NCI-H146 treated with DMSO at 0.1 percent for 48 hours (cell line): ENCODE measurements around the gene TMEM175.

Experiments used
- DNase-seq: peaks from one replicate; lab custom pipeline; 2025; ENCODE audit not compliant: unreplicated experiment; lab: John Stamatoyannopoulos, UW

The TMEM175 gene

DNA sequence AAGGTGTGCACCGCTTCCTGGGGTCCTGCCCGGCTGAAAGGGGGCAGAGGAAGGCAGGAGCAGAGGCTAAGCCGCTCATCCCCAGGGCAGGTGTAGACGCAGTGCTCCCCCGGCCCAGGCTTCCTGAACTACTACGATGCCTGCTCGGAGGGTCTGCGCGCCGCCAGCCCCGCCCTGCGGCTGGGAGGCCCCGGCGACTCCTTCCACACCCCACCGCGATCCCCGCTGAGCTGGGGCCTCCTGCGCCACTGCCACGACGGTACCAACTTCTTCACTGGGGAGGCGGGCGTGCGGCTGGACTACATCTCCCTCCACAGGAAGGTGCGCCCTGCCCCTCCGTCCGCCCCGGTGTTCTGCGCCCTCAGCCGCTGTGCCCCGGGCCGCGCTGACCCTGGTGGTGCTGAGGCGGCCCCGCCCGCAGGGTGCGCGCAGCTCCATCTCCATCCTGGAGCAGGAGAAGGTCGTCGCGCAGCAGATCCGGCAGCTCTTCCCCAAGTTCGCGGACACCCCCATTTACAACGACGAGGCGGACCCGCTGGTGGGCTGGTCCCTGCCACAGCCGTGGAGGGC, 69.4 kb downstream of the TMEM175 start:
- DNase-seq = no peak

DNA sequence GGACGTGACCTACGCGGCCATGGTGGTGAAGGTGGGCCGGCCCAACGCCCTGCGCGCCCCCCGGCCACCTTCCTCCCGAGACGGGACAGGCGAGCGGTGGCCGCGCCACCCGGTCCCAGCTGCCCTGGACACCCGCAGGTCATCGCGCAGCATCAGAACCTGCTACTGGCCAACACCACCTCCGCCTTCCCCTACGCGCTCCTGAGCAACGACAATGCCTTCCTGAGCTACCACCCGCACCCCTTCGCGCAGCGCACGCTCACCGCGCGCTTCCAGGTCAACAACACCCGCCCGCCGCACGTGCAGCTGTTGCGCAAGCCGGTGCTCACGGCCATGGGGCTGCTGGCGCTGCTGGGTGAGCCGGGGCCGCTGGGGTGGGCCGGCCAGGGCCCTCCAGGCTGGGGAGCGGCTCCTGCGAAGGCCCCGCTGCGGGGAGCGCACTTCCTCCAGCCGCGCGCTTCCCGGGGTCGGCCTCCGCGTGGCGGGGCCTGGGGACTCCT, 69.9 kb downstream of the TMEM175 start:
- no peak for DNase-seq

DNA sequence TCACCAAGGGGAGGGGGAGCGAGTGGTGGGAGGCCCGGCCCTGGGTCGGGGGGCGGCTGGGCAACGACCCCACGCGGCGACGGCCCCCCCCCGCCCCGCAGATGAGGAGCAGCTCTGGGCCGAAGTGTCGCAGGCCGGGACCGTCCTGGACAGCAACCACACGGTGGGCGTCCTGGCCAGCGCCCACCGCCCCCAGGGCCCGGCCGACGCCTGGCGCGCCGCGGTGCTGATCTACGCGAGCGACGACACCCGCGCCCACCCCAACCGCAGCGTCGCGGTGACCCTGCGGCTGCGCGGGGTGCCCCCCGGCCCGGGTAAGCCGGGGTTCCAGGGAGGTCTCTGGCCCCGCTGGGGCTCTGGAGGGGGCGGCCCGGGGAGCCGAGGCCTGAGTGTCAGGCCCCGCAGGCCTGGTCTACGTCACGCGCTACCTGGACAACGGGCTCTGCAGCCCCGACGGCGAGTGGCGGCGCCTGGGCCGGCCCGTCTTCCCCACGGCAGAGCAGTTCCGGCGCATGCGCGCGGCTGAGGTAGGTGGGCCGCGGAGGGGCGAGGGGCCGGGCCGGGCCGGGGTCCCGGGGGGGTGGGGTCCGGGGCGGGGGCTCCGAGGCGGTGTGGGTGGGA, 70.5 kb downstream of the TMEM175 start:
- DNase-seq = no peak

DNA sequence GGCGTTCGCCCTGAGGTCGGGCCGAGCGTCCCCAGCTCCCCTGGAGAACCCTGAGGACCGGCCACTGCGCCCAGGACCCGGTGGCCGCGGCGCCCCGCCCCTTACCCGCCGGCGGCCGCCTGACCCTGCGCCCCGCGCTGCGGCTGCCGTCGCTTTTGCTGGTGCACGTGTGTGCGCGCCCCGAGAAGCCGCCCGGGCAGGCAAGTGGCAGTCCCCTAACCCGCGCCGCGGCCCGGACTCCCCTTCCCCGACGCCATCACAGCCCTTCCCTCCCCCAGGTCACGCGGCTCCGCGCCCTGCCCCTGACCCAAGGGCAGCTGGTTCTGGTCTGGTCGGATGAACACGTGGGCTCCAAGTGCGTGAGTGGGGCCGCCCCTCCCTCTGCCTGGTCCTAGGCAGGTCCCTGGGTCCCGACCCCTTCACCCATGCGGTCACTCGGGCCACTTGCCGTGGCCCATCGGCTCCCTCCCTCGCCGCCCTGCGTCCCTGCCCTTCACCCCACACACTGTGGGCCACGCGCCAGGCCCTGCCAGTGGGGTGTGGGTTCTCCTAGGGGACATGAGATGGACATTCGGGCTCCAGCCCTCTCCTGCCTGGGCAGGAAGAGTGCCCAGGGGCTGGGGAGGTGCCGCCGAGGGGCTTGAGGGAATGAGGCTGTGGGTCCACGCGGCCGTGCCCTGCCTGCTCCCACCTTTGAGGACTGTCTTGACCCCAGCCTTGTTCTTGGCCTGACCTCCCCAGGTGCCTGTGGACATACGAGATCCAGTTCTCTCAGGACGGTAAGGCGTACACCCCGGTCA, 71.2 kb downstream of the TMEM175 start:
- DNase-seq = no peak

DNA sequence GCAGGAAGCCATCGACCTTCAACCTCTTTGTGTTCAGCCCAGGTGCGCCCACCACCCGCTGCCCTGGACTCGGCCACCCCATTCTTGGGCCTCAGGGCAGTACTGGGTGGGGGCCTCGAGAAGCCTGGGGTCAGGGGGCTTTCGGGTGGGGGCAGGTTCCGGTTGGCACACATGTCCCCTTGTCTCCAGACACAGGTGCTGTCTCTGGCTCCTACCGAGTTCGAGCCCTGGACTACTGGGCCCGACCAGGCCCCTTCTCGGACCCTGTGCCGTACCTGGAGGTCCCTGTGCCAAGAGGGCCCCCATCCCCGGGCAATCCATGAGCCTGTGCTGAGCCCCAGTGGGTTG, 71.8 kb downstream of the TMEM175 start:
- DNase-seq = no peak

DNA sequence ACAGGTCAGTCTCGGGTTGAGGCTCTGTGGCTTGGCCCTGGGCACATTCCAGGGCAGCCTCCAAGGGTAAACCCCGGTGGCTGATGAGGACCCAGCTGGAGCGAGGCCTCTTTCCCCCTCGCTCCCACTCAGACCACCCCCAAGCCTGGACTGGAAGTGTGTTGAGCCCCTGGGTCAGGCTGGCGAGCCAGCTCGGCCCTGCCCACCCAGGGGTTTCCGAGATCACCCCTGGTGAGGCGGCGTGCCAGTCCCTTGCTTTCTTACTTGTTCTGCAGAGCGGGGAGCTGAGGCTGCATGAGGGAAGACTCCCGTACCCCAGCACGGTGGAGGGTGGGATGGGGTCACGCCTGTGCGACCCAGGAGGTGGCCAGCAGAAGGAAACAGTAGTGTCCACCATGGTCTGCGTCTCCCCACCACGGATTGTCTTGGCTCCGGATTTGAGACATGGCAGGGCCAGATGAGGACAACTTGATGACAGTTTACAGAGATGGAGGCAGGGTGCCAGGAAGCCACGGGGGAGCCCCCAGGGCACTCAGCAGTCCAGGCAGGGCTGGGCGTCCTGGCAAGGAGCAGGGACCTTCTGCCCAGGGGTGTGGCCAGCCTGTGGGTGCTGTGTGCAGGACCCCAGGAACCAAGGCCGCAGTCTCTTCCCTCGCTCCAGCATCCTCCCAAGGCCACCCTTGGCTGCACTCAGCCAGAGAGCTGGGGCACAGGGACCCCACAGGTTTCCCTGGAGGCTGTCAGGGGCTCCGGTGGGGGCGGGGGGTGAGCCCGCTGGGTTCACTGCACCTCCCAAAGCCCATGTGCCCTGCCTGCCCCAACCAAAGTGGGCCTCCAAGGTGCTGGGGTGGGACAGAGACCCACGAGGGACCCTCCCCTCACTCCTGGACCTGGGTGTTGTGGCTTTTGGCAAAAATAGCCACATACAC, 72.6 kb downstream of the TMEM175 start:
- DNase-seq = no peak

GRCh38 chr4:1006856-1007255, 74.6 kb downstream of the TMEM175 start:
- DNase-seq = no peak
